GM12878 (cell line): ENCODE measurements around the gene ZSCAN26. TPM values are rescaled to one million over a fixed set of nuclear protein-coding genes. Genes with fewer than 3 reads are reported as not detected.

Experiments used
- ATAC-seq: fragments of 200-7000 bp; cut with Tn5 transposase; 3 replicates; pipeline ENCODE4 v1.9.1; 2020; ENCODE audit warnings: mild to moderate bottlenecking, moderate library complexity
- BruUV-seq: library from RNA; stranded (reverse); fragments of 400-500 nt; replicated peaks from 2 replicates; lab custom pipeline; 2021; lab: Mats Ljungman, UMichigan
- CTCF ChIA-PET: fragments of 300-600 bp; sonication (Branson Sonifier 250); formaldehyde crosslinking; extraction: SDS; loops from one replicate; lab custom pipeline; 2021; ENCODE audit warnings: inconsistent platforms; lab: Yijun Ruan, JAX
- POLR2A ChIA-PET: fragments of 350-600 bp; formaldehyde crosslinking; extraction: SDS; loops from one replicate; lab custom pipeline; 2021; ENCODE audit warnings: inconsistent platforms; lab: Charles Lee
- RAD21 ChIA-PET: fragments of 300-600 bp; sonication (Branson Sonifier 250); formaldehyde crosslinking; loops from one replicate; lab custom pipeline; 2023; ENCODE audit warnings: antibody characterized with exemption; ENCODE audit not compliant: unreplicated experiment; lab: Charles Lee
- SMC1A ChIA-PET: fragments of 300-600 bp; sonication (Branson Sonifier 250); formaldehyde crosslinking; loops from one replicate; lab custom pipeline; 2023; ENCODE audit not compliant: unreplicated experiment, uncharacterized antibody; lab: Charles Lee
- DNase-seq: peaks from one replicate; pipeline ENCODE4 v3.0.0-alpha.2; 2011; ENCODE audit warnings: low read depth, low spot score
- FAIRE-seq: peaks from 3 replicates; lab custom pipeline; 2011; peaks lifted over from hg19 to GRCh38; lab: Jason Lieb, UNC
- H2AFZ ChIP-seq: 2 replicates; pipeline ENCODE4 v1.6.0; 2011; ENCODE audit warnings: low read depth, low read length, control low read depth; ENCODE audit not compliant: control insufficient read depth
- H3K27ac ChIP-seq: 2 replicates; pipeline ENCODE4 v1.5.1; 2011; ENCODE audit warnings: control low read depth; ENCODE audit not compliant: control insufficient read depth, insufficient read depth
- H3K27me3 ChIP-seq, 2 experiments: replicated peaks in 1 of 2; 2 replicates each; pipeline versions ENCODE4 v1.6.0 to v1.6.1; 2011; ENCODE audit warnings: low read length in 1 of 2; ENCODE audit not compliant: control insufficient read depth in 2 of 2, insufficient read depth in 2 of 2
- H3K36me3 ChIP-seq, 2 experiments: 2 replicates each; pipeline ENCODE4 v1.5.1; 2011; ENCODE audit warnings: low read length in 1 of 2; ENCODE audit not compliant: control insufficient read depth in 2 of 2, insufficient read depth in 2 of 2
- H3K4me1 ChIP-seq: 2 replicates; pipeline ENCODE4 v1.6.1; 2011; ENCODE audit warnings: mild to moderate bottlenecking, low read length, moderate library complexity, mixed read lengths; ENCODE audit not compliant: control insufficient read depth, insufficient read depth
- H3K4me2 ChIP-seq: 2 replicates; pipeline ENCODE4 v1.6.0; 2011; ENCODE audit warnings: control low read depth; ENCODE audit not compliant: control insufficient read depth, insufficient read depth
- H3K4me3 ChIP-seq: fragments of 200-600 bp; sonication (generic); 2 replicates; pipeline ENCODE4 v1.5.1; 2016
- H3K79me2 ChIP-seq: 2 replicates; pipeline ENCODE4 v1.6.0; 2011; ENCODE audit warnings: low read length; ENCODE audit not compliant: control insufficient read depth, insufficient read depth
- H3K9ac ChIP-seq: 2 replicates; pipeline ENCODE4 v1.8.0; 2011; ENCODE audit warnings: low read length, control low read depth, mixed read lengths; ENCODE audit not compliant: control insufficient read depth, insufficient read depth
- H3K9me3 ChIP-seq: replicated peaks from 3 replicates; pipeline ENCODE4 v1.5.1; 2011; ENCODE audit warnings: mild to moderate bottlenecking, low read length; ENCODE audit not compliant: control insufficient read depth, insufficient read depth
- H4K20me1 ChIP-seq: 2 replicates; pipeline ENCODE4 v1.6.0; 2011; ENCODE audit not compliant: control insufficient read depth, insufficient read depth
- BCL11A ChIP-seq: IDR thresholded peaks from 2 replicates; pipeline ENCODE4 v1.6.1; 2011; ENCODE audit warnings: low read depth, low read length
- CBX5 ChIP-seq: sonication (generic); IDR thresholded peaks from 2 replicates; pipeline ENCODE4 v1.6.1; 2016; ENCODE audit warnings: low read depth, moderate library complexity, mild to moderate bottlenecking, inconsistent platforms
- CREM ChIP-seq: IDR thresholded peaks from 2 replicates; pipeline ENCODE4 v1.6.1; 2014; ENCODE audit warnings: antibody characterized with exemption, low read depth
- FOS ChIP-seq: IDR thresholded peaks from 3 replicates; pipeline ENCODE4 v1.6.1; 2011; ENCODE audit warnings: borderline replicate concordance; ENCODE audit not compliant: insufficient read length; ENCODE audit errors: extremely low read depth
- IRF4 ChIP-seq: IDR thresholded peaks from 2 replicates; pipeline ENCODE4 v1.6.1; 2011; ENCODE audit warnings: low read depth, low read length
- MLLT1 ChIP-seq: fragments of 450-650 bp; IDR thresholded peaks from 2 replicates; pipeline ENCODE4 v1.6.1; 2016; ENCODE audit warnings: mild to moderate bottlenecking
- NFIC ChIP-seq: IDR thresholded peaks from 2 replicates; pipeline ENCODE4 v1.6.1; 2012; ENCODE audit warnings: low read depth, mild to moderate bottlenecking, inconsistent platforms, low read length, moderate library complexity
- NRF1 ChIP-seq: conservative IDR thresholded peaks from 2 replicates; pipeline ENCODE4 v1.6.1; 2011; ENCODE audit warnings: mild to moderate bottlenecking, low read depth, low read length, improper control_type of control experiment
- PRDM15 ChIP-seq: fragments of 450-650 bp; formaldehyde crosslinking; IDR thresholded peaks from 2 replicates; pipeline ENCODE4 v1.4.0; 2020; ENCODE audit warnings: mild to moderate bottlenecking, moderate library complexity
- RAD21 ChIP-seq: IDR thresholded peaks from 2 replicates; pipeline ENCODE4 v1.6.1; 2011; ENCODE audit warnings: mild to moderate bottlenecking, low read depth, low read length, moderate library complexity; ENCODE audit not compliant: insufficient read depth
- RBBP5 ChIP-seq: fragments of 200-600 bp; sonication (generic); conservative IDR thresholded peaks from 2 replicates; pipeline ENCODE4 v1.6.1; 2016
- RELA ChIP-seq: fragments of 450-650 bp; IDR thresholded peaks from 2 replicates; pipeline ENCODE4 v1.8.0; 2014; ENCODE audit warnings: borderline replicate concordance; ENCODE audit not compliant: partially characterized antibody
- SIN3A ChIP-seq: IDR thresholded peaks from 2 replicates; pipeline ENCODE4 v1.6.1; 2012; ENCODE audit warnings: low read depth, low read length, improper control_type of control experiment
- SMAD5 ChIP-seq: IDR thresholded peaks from 2 replicates; pipeline ENCODE4 v1.6.1; 2016; ENCODE audit warnings: antibody characterized with exemption, low read depth
- ZNF384 ChIP-seq: IDR thresholded peaks from 2 replicates; pipeline ENCODE4 v1.6.1; 2012; ENCODE audit warnings: low read depth, mild to moderate bottlenecking, low read length, improper control_type of control experiment, borderline replicate concordance
- ZNF592 ChIP-seq: fragments of 450-650 bp; IDR thresholded peaks from 2 replicates; pipeline ENCODE4 v1.6.1; 2017; ENCODE audit warnings: mild to moderate bottlenecking, moderate library complexity
- in situ Hi-C: fragments of 300-500 bp; cut with MboI; formaldehyde crosslinking; loops from 9 replicates; pipeline ENCODE4 v1.14.3; 2018; ENCODE audit warnings: mixed read lengths
- intact Hi-C: fragments of 100-400 bp; cut with micrococcal nuclease; formaldehyde crosslinking; loops from one replicate; pipeline ENCODE4 v1.14.2; 2022; ENCODE audit not compliant: unreplicated experiment
- polyA plus RNA-seq, 11 experiments: library from polyadenylated mRNA; depleted of rRNA in 4 of 11; unstranded in 6 of 11; stranded (reverse) in 5 of 11; fragments of >200 nt; fragmentation: Nextera tagmentation in 4 of 11; fragmentation: Illumina TruSeq in 1 of 11; extraction: Ambion mirVana in 4 of 11; extraction: Trizol in 1 of 11; gene quantifications; 1 replicate in 1 of 11; 2 replicates in 10 of 11; pipeline versions ENCODE4 v1.2.1 to v1.2.3, GENCODE V29; 2011 to 2016; ENCODE audit warnings: inconsistent platforms in 2 of 11, missing spikeins in 2 of 11, low read depth in 1 of 11
- total RNA-seq, 4 experiments: library from RNA; depleted of rRNA in 3 of 4; stranded (reverse); fragments of >200 nt in 3 of 4; fragmentation: Illumina TruSeq in 1 of 4; extraction: Trizol in 1 of 4; gene quantifications; 2 replicates each; pipeline versions ENCODE4 v1.2.1 to v1.2.3, GENCODE V29; 2013 to 2021

Gene ZSCAN26
- total and polyA plus RNA-seq, 10 of the 15 experiments (the other 5 are each of a cell fraction or from before 2014, with no cell fraction given): 4.5 to 13.3 (median 6.5) TPM

GRCh38 chr6:28269492-28269891 is 2.5 kb downstream of the ZSCAN26 start (continued):
- TF ChIP-seq PRDM15 (no peak), BCL11A (no peak), FOS (no peak), ZNF384 (no peak), CBX5 (no peak), SMAD5 (no peak)

- Histone ChIP-seq H2AFZ (no peak overlapping the region), H3K9me3 (no peaks in the 10 kb centered on the region), H3K4me1 (no peaks in the 10 kb centered on the region), H3K27me3 (no peaks in the 10 kb centered on the region), H3K4me3 (no peak overlapping the region), H3K9ac (no peak overlapping the region), H4K20me1 (no peaks in the 10 kb centered on the region), H3K36me3 (peaks cover 0 to 6% of the 10 kb centered on the region in 2 experiments), H3K4me2 (no peak overlapping the region), H3K27ac (no peak overlapping the region), H3K79me2 (no peaks in the 10 kb centered on the region)
- ChIA-PET RAD21 (no interaction called here), SMC1A (interaction anchor here (1.3 to 1.9 kb wide), 4 partner anchors 9 to 81 kb away, joined by 3 to 8 read pairs (median 8); partner anchors contain the start of genes ZKSCAN4 and ZSCAN26), POLR2A (no interaction called here), CTCF (interaction anchor here (0.9 to 1.4 kb wide), 3 partner anchors 9 to 81 kb away, joined by 3 to 4 read pairs (median 3); no protein-coding TSS in a partner anchor)
- no peak for DNase-seq
- ATAC-seq: no peak
- no peak for FAIRE-seq
- intact Hi-C loops: no loop called here
- in situ Hi-C loops: no loop called here
- BruUV-seq: no TSS peak
- TF ChIP-seq NFIC (no peak), ZNF592 (no peak), IRF4 (no peak), SIN3A (no peak), RELA (no peak), NRF1 (no peak), CREM (no peak), MLLT1 (no peak), RBBP5 (no peak), RAD21 (no peak)
Measured at GRCh38 chr6:28274888-28275287, 7.9 kb downstream of the ZSCAN26 start.
